SK-MEL-5 (cell line): ENCODE data around the gene RPS26. TPM values are rescaled to one million over a fixed set of nuclear protein-coding genes. Genes with fewer than 3 reads are reported as not detected.
"Not testable (repeated sequence)": the region's sequence is repeated elsewhere in the genome, so short reads cannot be mapped to it uniquely, and the experiment has no call there.

Experiments
- DNase-seq: peaks from one replicate; pipeline ENCODE4 v3.0.0-alpha.2; 2016; ENCODE audit warnings: low read depth, low spot score
- in situ Hi-C: cut with HindIII; loops from 2 replicates; pipeline ENCODE4 v1.10.0; 2016; ENCODE audit warnings: low sequenced_read_pairs, high pct_unique_total_duplicates, low pct_unique_long_range_greater_than_20kb
- polyA plus RNA-seq, 2 experiments: library from polyadenylated mRNA; depleted of rRNA; stranded (reverse); fragments of >200 nt; gene quantifications; 2 replicates each; pipeline ENCODE4 v1.2.3, GENCODE V29; 2015
- total RNA-seq: library from RNA; depleted of rRNA; stranded (reverse); fragments of >200 nt; shearing (Covaris generic); gene quantifications from 2 replicates; pipeline ENCODE4 v1.2.3, GENCODE V29; 2014; rRNA removed

RPS26 gene
- 372 and 394 TPM in 2 replicates for total RNA-seq
- 1,162 and 2,394 TPM in 2 replicates for polyA plus RNA-seq (2015; cell fraction: cytosol; rRNA removed)
- polyA plus RNA-seq (2015; cell fraction: nucleus; rRNA removed): 207 and 280 TPM in 2 replicates

DNA sequence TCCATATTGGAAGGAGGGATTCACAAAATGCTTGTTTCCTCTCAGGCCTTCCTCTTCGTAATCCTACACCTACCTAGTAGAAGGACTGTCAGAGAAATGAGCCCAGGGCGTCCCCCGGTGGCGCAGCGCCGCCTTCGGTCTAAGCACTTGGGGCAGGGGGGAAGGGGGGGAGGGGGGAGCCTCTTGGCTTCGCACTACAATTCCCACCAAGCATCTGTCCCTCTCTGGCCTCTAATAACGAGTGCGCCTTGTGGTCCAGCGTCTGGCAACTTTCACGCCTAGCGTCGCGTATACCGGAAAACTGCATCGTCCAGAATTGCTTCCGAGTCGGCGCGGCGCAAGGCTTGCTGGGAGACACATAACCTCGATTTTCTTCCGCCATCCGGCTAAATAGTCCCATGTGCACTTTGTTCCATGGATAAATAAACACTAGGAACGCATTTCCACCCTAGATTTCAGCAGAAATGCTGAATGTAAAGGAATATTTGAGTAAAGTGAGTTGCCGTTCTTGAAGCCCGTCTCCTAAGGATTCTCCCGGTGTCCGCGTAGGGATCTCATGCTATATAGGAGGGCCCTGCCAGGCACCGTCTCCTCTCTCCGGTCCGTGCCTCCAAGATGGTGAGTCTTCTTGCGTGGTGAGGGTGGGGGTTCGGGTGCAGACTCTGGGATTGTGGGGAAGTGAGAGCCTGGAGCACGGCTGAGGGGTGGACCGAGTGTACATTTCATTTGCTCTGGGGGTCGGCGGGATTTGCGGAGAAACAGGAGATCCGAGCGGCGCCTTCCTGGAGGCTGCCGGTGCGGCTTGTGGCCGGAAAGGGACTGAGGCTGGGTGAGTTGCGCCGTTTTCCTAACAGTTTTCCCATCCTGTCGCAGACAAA is at the start of gene RPS26:
RPS26 (plus strand) TSS at position 367 of the 878 bp plus-strand sequence; CDS start at position 616, 249 bp downstream.
- peak; percentile 100 for DNase-seq
- in situ Hi-C loops: no loop called here

DNA sequence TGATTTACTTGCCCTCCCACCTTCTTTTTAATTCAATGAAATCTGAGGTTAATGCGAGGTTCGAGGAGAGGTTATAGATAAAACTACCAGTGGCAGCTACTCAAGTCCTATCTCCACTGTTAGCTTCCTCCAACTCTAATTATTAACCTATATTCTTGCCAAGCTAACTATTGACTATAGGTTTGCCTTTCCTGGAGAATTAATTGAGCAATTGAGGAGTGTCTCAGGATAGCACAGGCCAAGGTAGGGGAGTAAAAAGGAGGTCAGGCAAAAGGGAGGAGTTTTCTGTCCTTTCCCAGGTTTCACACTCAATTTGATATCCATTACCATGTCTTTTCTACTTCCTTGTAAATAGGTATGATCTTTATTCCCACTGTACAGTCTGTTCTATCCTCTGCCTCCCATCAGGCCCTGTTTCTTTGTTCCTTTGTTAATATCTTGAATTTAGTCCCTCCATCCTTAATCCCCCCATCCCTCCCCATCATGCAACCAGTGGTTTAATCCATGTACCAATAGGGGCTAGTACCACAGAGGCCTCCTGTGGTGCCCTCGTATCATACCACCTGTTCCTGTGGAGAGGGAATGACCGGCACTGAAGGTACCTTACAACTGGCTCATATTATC is 48.4 kb upstream of the RPS26 start:
- in situ Hi-C loops: no loop called here
- DNase-seq: no peak

DNA sequence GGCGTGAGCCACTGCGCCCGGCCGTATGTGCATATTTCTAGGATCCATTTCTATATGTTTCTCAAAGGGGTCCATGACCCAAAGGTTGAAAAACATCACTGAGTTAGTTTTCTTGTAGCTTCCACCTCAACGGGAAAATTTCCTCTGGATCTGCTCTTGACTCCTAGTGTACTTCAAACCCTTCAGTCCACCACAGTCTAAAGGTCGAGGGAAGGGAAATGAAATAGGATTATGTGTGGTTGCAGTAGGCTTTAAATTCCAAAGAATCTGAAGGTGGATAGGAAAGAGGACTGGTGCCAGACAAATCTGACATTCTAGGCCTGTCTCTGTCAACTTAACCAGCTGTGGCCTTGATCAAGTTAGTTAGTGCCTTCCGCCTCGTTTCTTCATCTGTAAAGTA is 46.4 kb upstream of the RPS26 start:
- no peak for DNase-seq
- in situ Hi-C loops: no loop called here

DNA sequence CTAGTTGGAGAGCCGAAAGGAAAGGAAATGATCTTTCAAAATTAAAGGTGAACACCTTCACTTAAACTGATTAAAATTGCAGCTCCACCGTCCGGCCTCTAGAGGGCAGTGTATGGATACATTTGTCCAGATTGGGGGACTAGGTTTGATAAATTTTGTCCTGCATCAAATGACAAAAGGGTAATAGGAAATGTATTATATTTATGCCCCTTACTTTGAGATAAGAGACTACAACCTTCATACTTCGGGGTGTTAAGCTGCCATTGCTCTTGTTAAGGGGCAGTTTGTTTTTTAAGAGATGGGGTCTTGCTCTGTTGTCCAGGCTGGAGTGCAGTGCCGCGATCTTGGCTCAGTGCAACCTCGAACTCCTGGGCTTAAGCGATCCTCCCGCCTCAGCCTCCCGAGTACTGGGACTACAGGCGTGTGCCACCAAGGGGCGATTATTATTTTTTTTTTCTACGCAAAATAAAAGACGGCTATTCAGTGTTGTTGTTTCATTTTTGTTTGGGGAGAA is 45.5 kb upstream of the RPS26 start:
- in situ Hi-C loops: no loop called here
- peak; percentile 75 for DNase-seq

DNA sequence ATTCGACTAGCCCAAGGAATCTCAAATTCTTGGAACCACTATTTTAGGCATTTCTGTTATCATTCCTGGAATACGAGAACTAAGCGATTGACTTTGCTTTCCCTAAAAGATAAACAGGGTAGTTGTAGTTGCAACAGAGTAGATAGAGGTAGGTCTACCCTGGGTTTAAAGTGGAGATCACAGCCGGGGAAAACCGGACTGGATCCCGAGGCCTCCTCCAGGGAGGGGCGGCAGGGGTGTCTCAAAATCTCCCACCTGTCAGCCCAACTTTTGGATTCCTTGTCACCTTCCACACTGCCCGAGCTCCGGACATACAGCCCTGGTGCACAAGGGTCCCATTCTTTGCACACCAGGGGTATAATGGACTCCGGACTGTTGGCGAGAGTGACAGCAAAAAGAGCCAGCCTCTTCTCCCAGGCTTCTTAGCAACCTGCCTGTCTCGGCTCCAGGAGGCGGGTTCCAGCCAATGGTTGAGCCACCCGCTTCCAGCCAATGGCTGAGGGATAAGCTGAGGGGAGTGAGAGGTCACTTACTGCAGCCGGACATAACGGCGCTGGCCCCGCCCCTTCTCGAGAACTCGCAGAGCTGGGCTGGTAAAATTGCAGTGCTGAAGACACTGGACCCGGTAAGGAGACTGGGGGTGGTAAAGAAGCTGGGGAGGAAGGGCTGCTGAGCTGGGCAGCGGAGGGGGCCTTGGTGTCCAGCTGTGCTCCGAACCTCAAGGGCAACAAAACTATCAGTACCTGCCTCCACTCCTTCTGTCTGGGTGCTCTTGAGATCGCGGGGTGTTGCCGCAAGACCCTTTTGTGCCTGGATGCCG is 44.8 kb upstream of the RPS26 start, which contains the start of gene SUOX:
SUOX (plus strand) TSS at position 562 of the 820 bp plus-strand sequence. CDS start 4,946 bp downstream, outside the sequence.
- in situ Hi-C loops: no loop called here

DNA sequence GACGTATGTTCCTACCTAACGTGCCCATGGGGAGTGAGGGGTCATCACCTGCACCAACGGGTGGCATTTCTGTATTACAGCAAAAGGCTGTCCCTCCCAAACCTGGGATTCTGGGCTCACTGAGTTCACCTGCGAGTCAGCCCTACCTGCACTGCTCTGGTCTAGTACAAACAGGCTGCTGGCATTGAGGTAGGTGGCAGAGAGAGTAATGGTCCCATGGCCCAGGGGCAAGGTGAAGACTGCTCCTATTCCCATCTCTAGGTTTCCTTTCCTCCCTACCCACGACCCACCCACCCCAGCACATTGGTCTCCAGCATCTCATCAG is 44.2 kb upstream of the RPS26 start:
- DNase-seq: no peak
- in situ Hi-C loops: no loop called here

More for the DNA sequence above, 44.8 kb upstream of the RPS26 start, which contains the start of gene SUOX:
- DNase-seq: peak; percentile 97

DNA sequence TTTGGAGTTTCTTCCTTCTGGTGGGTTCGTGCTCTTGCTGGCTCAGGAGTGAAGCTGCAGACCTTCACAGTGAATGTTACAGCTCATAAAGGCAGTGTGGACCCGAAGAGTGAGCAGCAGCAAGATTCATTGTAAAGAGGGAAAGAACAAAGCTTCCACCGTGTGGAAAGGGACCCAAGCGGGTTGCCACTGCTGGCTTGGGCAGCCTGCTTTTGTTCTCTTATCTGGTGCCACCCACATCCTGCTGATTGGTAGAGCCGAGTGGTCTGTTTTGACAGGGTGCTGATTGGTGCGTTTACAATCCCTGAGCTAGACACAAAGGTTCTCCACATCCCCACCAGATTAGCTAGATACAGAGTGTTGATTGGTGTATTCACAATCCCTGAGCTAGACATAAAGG is 42.2 kb upstream of the RPS26 start:
- DNase-seq, in situ Hi-C loops: not testable (repeated sequence)

DNA sequence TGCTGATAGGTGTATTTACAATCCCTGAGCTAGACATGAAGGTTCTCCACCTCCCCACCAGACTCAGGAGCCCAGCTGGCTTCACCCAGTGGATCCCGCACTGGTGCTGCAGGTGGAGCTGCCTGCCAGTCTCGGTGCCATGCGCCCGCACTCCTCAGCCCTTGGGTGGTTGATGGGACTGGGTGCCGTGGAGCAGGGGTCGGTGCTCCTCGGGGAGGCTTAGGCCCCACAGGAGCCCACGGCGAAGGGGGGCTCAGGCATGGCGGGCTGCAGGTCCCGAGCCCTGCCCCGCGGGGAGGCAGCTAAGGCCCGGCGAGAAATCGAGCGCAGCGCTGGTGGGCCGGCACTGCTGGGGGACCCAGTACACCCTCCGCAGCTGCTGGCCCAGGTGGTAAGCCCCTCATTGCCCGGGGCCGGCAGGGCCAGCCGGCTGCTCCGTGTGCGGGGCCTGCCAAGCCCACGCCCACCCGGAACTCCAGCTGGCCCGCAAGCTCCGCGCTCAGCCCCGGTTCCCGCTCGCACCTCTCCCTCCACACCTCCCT is 41.6 kb upstream of the RPS26 start:
- in situ Hi-C loops, DNase-seq: not testable (repeated sequence)

DNA sequence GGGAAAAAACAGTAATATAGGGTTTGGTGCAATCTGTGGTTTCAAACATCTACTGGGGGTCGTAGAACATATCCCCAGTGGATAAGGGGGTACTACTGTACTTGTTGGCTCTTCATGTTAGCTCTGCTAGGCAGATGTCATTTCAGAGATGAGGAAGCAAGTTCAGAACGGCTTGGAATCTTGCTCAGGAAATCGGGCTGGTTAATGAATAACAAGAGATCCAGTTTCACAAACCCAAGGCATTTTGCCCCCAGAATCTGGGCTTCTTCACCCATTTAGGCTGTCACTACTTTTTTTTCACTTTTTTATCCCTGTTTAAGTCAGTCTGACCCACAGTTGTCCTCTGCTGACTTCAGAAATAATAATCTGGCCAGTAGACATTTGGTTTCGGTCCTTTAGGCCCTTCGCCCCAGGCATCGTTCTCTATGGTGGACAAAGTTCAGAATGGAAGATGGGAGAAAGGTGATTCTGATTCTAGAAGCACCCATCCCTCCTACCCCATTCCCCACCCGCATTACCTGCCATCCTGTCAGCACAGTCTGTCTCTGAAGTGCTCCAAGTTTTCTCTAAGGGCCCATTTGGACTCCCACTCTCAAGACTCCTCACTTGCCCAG is 40.1 kb upstream of the RPS26 start:
- DNase-seq: no peak
- in situ Hi-C loops: no loop called here

DNA sequence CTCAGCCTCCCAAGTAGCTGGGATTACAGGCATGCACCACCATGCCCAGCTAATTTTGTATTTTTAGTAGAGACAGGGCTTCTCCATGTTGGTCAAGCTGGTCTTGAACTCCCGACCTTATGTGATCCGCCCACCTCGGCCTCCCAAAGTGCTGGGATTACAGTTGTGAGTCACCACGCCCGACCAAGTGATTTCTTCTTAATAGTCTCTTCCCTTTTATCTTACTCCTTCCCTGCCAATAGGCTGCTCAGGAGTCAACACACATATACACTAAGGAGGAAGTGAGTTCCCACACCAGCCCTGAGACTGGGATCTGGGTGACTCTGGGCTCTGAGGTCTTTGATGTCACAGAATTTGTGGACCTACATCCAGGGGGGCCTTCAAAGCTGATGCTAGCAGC is 38.3 kb upstream of the RPS26 start:
- DNase-seq, in situ Hi-C loops: not testable (repeated sequence)

DNA sequence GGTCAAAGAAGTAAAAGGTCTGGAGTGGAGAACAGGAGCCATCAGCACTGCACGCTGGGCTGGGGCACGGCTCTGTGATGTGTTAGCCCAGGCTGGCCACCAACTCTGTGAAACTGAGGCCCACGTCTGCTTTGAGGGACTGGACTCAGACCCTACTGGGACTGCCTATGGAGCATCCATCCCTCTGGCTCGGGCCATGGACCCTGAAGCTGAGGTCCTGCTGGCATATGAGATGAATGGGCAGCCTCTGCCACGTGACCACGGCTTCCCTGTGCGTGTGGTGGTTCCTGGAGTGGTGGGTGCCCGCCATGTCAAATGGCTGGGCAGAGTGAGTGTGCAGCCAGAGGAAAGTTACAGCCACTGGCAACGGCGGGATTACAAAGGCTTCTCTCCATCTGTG is 37.5 kb upstream of the RPS26 start:
- DNase-seq: no peak
- in situ Hi-C loops: no loop called here

DNA sequence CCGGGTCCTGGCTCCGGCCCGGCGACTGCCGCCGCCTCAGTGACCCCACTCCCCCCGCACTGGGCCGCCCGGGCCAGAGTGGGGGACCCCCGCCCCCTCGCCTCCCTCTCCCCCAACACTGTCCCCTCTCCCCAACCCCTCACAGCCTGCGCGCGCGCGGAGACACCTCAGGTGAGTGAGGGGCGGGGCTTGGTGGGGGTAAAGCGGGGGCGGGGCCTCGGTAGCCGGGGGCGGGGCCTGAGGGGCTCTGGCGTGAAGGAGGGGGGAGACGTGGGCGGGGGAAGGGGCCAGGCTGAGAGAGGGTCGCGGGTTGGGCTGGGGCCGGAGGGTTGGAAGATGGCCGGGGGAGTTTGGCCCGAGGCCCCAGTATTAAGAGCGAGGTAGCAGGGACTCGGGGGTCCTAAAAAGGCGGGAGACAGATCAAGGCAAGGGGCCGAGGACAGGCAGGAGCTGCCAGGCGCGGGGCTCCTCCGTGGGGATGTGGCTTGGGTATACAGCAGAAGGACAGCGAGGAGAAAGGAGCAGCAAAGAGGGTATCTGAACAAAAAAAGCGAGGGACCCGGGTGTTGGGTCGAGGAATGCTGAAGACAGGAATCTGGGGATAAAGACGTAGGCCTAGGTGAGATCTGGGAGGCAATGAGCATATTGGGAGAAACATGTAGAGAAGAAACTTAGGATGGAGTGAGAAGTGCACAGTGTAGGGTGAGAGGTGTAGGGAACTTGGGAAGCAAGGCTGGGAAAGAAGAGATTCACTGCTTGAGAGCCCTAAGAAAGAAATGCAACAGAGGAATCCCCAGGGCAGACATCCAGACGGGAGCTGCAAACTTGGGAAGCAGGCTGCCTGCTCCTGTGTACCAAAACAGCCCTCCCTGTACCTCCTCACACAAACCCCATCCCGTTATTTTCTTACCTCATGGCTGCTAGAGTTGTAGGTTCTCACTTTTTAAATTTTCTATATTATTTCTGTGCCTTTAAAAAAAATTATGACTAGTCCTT is 33.9 kb upstream of the RPS26 start:
- peak; percentile 26 for DNase-seq
- in situ Hi-C loops: no loop called here

DNA sequence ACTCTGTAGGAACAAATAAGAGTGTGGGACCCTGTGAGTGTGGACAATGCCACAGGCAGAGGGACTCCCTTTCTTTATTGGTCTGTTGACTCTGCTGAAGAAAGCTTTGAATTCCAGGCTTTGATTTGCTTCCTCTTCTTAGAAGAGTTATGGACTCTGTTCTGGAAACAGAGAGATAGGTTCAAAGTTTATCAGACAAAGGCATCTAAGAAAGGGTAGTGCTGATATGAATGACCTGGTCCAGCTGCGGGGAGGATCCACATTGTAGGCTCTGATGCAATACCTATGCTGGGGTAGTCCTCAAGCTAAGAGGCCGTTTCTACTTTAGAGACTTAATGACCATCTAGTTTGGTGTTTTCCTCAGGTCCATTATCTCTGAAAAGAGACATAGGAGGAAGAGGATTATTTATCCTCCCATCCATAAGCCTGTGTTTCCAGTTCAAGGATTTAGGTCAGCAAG is 31.6 kb upstream of the RPS26 start:
- DNase-seq: no peak
- in situ Hi-C loops: no loop called here

DNA sequence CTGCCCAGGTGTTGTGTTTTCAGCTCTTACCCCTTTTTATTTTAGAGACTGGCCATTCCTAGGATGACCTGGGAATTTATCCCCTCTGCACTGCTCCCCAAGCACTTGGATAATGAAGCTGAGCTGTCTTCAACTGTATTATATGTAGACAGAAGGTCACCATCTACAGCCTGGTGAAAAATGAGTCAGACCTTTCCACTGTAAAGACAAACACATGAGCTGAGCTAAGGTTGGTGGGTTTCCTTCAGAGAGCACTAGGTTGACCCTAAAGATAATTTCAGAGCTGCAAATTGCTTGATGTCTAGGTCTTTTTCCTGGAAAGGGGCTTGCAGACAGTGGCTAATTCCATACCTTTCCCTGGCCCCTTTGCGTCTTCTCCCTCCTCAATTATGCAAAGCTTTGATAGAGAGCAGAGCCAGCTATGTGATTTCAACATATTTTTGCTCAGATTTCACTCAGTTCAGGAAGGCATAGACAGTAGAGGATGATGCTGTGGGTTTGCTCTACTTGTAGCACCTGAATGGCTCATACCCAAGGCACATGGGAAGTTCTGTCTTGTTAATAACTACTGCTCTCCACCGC is 30.1 kb upstream of the RPS26 start:
- in situ Hi-C loops: no loop called here
- DNase-seq: no peak

DNA sequence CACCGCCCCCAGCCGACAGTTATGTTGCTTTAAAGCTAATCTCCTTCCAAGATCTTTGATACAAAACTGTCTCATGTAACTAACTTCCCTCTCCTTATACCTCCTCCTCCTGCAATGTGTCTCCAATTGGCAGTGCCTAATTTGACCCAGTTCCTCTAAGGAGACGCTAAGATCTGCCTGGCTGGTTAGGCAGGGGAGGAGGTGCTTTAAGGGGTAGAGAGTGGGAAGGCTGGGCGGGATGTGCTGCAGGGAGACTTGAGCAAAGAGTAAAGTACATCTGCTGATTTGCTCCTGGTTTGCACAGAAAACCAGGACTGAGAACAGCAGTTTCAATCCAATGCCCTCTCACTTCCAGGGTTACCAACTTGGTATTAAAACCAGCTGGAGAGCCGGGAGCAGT is 28.2 kb upstream of the RPS26 start:
- in situ Hi-C loops: no loop called here

DNA sequence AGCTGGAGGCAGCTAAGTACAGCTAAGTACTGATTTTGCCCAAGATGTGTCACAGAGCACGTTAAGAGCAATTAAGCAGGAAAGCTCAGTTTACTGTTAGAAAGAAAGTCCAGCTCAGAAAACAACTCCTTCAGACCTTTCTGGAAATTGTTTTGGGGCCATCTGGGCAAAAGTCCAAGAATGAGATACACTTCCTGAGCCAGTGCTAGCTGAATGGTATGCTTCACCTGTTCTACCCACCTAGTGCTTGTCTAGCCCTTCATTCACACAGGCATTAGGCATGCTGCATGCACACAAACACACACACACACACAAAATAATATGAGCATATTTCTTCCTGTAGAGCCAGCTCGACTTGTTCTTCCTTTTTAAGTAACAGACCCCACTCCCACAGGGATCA is 27.5 kb upstream of the RPS26 start:
- in situ Hi-C loops: no loop called here
- no peak for DNase-seq

More for the DNA sequence above, 28.2 kb upstream of the RPS26 start:
- DNase-seq: no peak
